ENCODE data around the gene SIDT1.

Gene SIDT1

GRCh38 chr3:113601240-113601639 lies 68.9 kb downstream of the SIDT1 start:
- no peak overlapping the region for H3K27ac ChIP-seq (replicated peaks)
- H3K4me3 ChIP-seq (replicated peaks; ENCODE audit: insufficient read depth, low read length) = no peak overlapping the region
- DNase-seq (ENCODE audit: low read depth in 1 of 2, low spot score in 1 of 2) = no peak
- H3K27me3 ChIP-seq (ENCODE audit: insufficient read depth, poor library complexity, severe bottlenecking) = no peaks in the 10 kb centered on the region
- no peak for TF ChIP-seq GABPA (IDR thresholded peaks at IDR 0.05; ENCODE audit: low read depth)
- TF ChIP-seq POLR2AphosphoS5 (IDR thresholded peaks at IDR 0.05; ENCODE audit: low read depth) = no peak
- no peak for TF ChIP-seq REST (IDR thresholded peaks at IDR 0.05; ENCODE audit: insufficient replicate concordance, low read depth)
- TF ChIP-seq SPI1 (IDR thresholded peaks at IDR 0.05; ENCODE audit: borderline replicate concordance, low read depth) = no peak
- TF ChIP-seq, protein P1, sequence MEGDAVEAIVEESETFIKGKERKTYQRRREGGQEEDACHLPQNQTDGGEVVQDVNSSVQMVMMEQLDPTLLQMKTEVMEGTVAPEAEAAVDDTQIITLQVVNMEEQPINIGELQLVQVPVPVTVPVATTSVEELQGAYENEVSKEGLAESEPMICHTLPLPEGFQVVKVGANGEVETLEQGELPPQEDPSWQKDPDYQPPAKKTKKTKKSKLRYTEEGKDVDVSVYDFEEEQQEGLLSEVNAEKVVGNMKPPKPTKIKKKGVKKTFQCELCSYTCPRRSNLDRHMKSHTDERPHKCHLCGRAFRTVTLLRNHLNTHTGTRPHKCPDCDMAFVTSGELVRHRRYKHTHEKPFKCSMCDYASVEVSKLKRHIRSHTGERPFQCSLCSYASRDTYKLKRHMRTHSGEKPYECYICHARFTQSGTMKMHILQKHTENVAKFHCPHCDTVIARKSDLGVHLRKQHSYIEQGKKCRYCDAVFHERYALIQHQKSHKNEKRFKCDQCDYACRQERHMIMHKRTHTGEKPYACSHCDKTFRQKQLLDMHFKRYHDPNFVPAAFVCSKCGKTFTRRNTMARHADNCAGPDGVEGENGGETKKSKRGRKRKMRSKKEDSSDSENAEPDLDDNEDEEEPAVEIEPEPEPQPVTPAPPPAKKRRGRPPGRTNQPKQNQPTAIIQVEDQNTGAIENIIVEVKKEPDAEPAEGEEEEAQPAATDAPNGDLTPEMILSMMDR (IDR thresholded peaks at IDR 0.05; ENCODE audit: insufficient read depth, low read length) = no peak

DNA sequence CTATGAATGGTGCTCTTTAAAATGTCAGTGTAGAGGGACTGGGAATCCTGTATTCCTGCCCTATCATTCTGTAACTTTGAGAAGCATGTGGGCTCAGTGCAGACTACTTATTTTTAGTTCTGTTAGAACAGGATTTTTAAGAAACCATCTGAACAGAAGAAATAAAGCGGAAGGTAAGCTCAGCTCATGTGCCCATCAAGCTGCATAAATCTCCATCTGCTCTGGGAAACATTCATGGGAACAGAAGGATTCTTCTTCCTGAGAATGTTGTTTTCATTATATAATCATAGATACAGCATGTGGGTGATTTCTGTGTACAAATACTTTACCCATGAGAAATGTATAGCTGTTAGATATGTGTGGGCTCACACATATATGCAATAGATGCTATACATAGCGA lies 69.9 kb downstream of the SIDT1 start:
- DNase-seq (ENCODE audit: low read depth in 1 of 2, low spot score in 1 of 2) = no peak
- TF ChIP-seq REST (IDR thresholded peaks at IDR 0.05; ENCODE audit: insufficient replicate concordance, low read depth) = no peak
- TF ChIP-seq, protein P1 (IDR thresholded peaks at IDR 0.05; ENCODE audit: insufficient read depth, low read length) = no peak
- no peak for TF ChIP-seq SPI1 (IDR thresholded peaks at IDR 0.05; ENCODE audit: borderline replicate concordance, low read depth)
- no peak for TF ChIP-seq POLR2AphosphoS5 (IDR thresholded peaks at IDR 0.05; ENCODE audit: low read depth)
- TF ChIP-seq GABPA (IDR thresholded peaks at IDR 0.05; ENCODE audit: low read depth) = no peak
- no peak overlapping the region for H3K27ac ChIP-seq (replicated peaks)
- no peaks in the 10 kb centered on the region for H3K27me3 ChIP-seq (ENCODE audit: insufficient read depth, poor library complexity, severe bottlenecking)
- H3K4me3 ChIP-seq (replicated peaks; ENCODE audit: insufficient read depth, low read length) = no peak overlapping the region

DNA sequence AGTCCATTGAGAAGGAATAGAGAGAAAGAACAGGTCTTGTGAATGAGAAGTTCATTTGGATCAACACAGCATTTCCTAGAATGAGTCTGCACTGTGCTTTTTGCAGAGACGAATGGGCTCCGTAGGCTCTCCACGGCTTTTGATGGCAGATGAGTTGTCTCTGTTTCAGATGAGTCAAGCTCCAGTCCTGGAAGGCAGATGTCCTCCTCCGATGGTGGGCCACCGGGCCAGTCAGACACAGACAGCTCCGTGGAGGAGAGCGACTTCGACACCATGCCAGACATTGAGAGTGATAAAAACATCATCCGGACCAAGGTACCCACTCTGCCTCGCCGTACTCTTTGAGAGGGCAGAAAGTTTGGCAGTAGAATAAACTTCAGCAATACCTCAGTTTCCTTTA lies 70.5 kb downstream of the SIDT1 start:
- Histone ChIP-seq H3K4me3 (replicated peaks; ENCODE audit: insufficient read depth, low read length) (no peak overlapping the region), H3K27me3 (ENCODE audit: insufficient read depth, poor library complexity, severe bottlenecking) (no peaks in the 10 kb centered on the region), H3K27ac (replicated peaks) (no peak overlapping the region)
- DNase-seq (ENCODE audit: low read depth in 1 of 2, low spot score in 1 of 2) = no peak
- TF ChIP-seq POLR2AphosphoS5 (IDR thresholded peaks at IDR 0.05; ENCODE audit: low read depth) (no peak), REST (IDR thresholded peaks at IDR 0.05; ENCODE audit: insufficient replicate concordance, low read depth) (no peak), GABPA (IDR thresholded peaks at IDR 0.05; ENCODE audit: low read depth) (no peak), SPI1 (IDR thresholded peaks at IDR 0.05; ENCODE audit: borderline replicate concordance, low read depth) (no peak)
- TF ChIP-seq, protein P1 (IDR thresholded peaks at IDR 0.05; ENCODE audit: insufficient read depth, low read length) = no peak

Data from HL-60 (cell line).